ENCODE measurements around the gene GSTK1.
"Not testable (repeated sequence)": the region's sequence is repeated elsewhere in the genome, so short reads cannot be mapped to it uniquely, and the experiment has no call there.

The GSTK1 gene

GRCh38 chr7:143263266-143264195 is at the start of gene GSTK1:
GSTK1 (plus strand) TSS chr7:143263441; CDS start chr7:143263514, 73 bp downstream.
- TF ChIP-seq POLR2A (IDR thresholded peaks at IDR 0.05; ENCODE audit: low read depth, low read length): peak; percentile 98
- FAIRE-seq (no peak), DNase-seq (ENCODE audit: insufficient read length, low spot score) (peak; percentile 87)

GRCh38 chr7:143213478-143213877 is 49.8 kb upstream of the GSTK1 start:
- FAIRE-seq; DNase-seq (ENCODE audit: insufficient read length, low spot score): not testable (repeated sequence)

GRCh38 chr7:143214789-143215679 is 48.2 kb upstream of the GSTK1 start:
- FAIRE-seq: peak; percentile 87
- no peak for TF ChIP-seq POLR2A (IDR thresholded peaks at IDR 0.05; ENCODE audit: low read depth, low read length)

GRCh38 chr7:143216151-143216550 is 47.1 kb upstream of the GSTK1 start:
- no peak for DNase-seq (ENCODE audit: insufficient read length, low spot score)

More at GRCh38 chr7:143214789-143215679, 48.2 kb upstream of the GSTK1 start:
- DNase-seq (ENCODE audit: insufficient read length, low spot score): peak; percentile 35

GRCh38 chr7:143216686-143217085 is 46.6 kb upstream of the GSTK1 start:
- DNase-seq (ENCODE audit: insufficient read length, low spot score): no peak
- TF ChIP-seq POLR2A (IDR thresholded peaks at IDR 0.05; ENCODE audit: low read depth, low read length): no peak
- no peak for FAIRE-seq

More at GRCh38 chr7:143216151-143216550, 47.1 kb upstream of the GSTK1 start:
- no peak for TF ChIP-seq POLR2A (IDR thresholded peaks at IDR 0.05; ENCODE audit: low read depth, low read length)
- no peak for FAIRE-seq

- FAIRE-seq (no peak), DNase-seq (ENCODE audit: insufficient read length, low spot score) (no peak)
- no peak for TF ChIP-seq POLR2A (IDR thresholded peaks at IDR 0.05; ENCODE audit: low read depth, low read length)
Observed at GRCh38 chr7:143217806-143218205, 45.4 kb upstream of the GSTK1 start.

GRCh38 chr7:143221286-143221685 is 42.0 kb upstream of the GSTK1 start:
- FAIRE-seq: no peak
- TF ChIP-seq POLR2A (IDR thresholded peaks at IDR 0.05; ENCODE audit: low read depth, low read length): no peak

GRCh38 chr7:143221737-143222136 is 41.5 kb upstream of the GSTK1 start, which contains the start of gene TAS2R40:
TAS2R40 (plus strand) TSS chr7:143222037; CDS start chr7:143222079, 42 bp downstream.
- DNase-seq (ENCODE audit: insufficient read length, low spot score): no peak
- FAIRE-seq: no peak

More at GRCh38 chr7:143221286-143221685, 42.0 kb upstream of the GSTK1 start:
- no peak for DNase-seq (ENCODE audit: insufficient read length, low spot score)

GRCh38 chr7:143222782-143223181 is 40.5 kb upstream of the GSTK1 start:
- FAIRE-seq (no peak), DNase-seq (ENCODE audit: insufficient read length, low spot score) (no peak)
- TF ChIP-seq POLR2A (IDR thresholded peaks at IDR 0.05; ENCODE audit: low read depth, low read length): no peak

More at GRCh38 chr7:143221737-143222136, 41.5 kb upstream of the GSTK1 start, which contains the start of gene TAS2R40:
- no peak for TF ChIP-seq POLR2A (IDR thresholded peaks at IDR 0.05; ENCODE audit: low read depth, low read length)

- FAIRE-seq: no peak
- no peak for DNase-seq (ENCODE audit: insufficient read length, low spot score)
- TF ChIP-seq POLR2A (IDR thresholded peaks at IDR 0.05; ENCODE audit: low read depth, low read length): no peak
Observed at GRCh38 chr7:143223784-143224183, 39.5 kb upstream of the GSTK1 start.

- no peak for FAIRE-seq
- no peak for TF ChIP-seq POLR2A (IDR thresholded peaks at IDR 0.05; ENCODE audit: low read depth, low read length)
- no peak for DNase-seq (ENCODE audit: insufficient read length, low spot score)
Observed at GRCh38 chr7:143225047-143225446, 38.2 kb upstream of the GSTK1 start.

- FAIRE-seq (no peak), DNase-seq (ENCODE audit: insufficient read length, low spot score) (no peak)
- no peak for TF ChIP-seq POLR2A (IDR thresholded peaks at IDR 0.05; ENCODE audit: low read depth, low read length)
Observed at GRCh38 chr7:143227806-143228205, 35.4 kb upstream of the GSTK1 start.

GRCh38 chr7:143229054-143229790 is 34.0 kb upstream of the GSTK1 start:
- TF ChIP-seq POLR2A (IDR thresholded peaks at IDR 0.05; ENCODE audit: low read depth, low read length): no peak
- DNase-seq (ENCODE audit: insufficient read length, low spot score) (no peak), FAIRE-seq (no peak)
